Measurements from ENCODE around the gene OLFM1.

OLFM1 gene

DNA sequence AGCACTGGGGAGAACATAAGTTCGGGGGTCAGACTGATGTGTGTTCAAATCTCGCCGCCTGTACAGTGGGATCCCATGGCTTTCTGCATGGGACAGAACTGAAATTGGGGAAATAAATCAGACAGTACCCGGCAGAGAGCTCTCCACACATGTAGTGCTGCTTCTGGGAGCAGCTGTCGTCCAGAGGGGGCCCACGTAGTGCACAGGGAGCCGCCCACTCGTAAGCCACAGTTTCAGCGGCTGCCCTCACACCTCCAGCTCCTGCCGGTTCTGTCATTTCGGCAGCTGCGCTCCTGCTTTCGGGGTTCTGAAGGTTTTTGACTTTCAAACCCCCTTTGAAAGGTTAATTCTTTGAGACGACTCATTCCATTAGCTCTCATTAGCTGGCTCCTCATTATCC is 83.1 kb downstream of the OLFM1 start:
- TF ChIP-seq, protein P1, sequence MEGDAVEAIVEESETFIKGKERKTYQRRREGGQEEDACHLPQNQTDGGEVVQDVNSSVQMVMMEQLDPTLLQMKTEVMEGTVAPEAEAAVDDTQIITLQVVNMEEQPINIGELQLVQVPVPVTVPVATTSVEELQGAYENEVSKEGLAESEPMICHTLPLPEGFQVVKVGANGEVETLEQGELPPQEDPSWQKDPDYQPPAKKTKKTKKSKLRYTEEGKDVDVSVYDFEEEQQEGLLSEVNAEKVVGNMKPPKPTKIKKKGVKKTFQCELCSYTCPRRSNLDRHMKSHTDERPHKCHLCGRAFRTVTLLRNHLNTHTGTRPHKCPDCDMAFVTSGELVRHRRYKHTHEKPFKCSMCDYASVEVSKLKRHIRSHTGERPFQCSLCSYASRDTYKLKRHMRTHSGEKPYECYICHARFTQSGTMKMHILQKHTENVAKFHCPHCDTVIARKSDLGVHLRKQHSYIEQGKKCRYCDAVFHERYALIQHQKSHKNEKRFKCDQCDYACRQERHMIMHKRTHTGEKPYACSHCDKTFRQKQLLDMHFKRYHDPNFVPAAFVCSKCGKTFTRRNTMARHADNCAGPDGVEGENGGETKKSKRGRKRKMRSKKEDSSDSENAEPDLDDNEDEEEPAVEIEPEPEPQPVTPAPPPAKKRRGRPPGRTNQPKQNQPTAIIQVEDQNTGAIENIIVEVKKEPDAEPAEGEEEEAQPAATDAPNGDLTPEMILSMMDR (IDR thresholded peaks at IDR 0.05; ENCODE audit: low read depth, low read length), result no peak
- H3K4me3 ChIP-seq (ENCODE audit: low read depth, low read length), result no peak overlapping the region
